Measurements from ENCODE around the gene CKAP2L. TPM values are rescaled to one million over a fixed set of nuclear protein-coding genes. Genes with fewer than 3 reads are reported as not detected.

The CKAP2L gene
- total and polyA plus RNA-seq, 2 donors (not counting 3 experiments of a cell fraction or from before 2014, with no cell fraction given): 3.4 to 30.7 TPM

DNA sequence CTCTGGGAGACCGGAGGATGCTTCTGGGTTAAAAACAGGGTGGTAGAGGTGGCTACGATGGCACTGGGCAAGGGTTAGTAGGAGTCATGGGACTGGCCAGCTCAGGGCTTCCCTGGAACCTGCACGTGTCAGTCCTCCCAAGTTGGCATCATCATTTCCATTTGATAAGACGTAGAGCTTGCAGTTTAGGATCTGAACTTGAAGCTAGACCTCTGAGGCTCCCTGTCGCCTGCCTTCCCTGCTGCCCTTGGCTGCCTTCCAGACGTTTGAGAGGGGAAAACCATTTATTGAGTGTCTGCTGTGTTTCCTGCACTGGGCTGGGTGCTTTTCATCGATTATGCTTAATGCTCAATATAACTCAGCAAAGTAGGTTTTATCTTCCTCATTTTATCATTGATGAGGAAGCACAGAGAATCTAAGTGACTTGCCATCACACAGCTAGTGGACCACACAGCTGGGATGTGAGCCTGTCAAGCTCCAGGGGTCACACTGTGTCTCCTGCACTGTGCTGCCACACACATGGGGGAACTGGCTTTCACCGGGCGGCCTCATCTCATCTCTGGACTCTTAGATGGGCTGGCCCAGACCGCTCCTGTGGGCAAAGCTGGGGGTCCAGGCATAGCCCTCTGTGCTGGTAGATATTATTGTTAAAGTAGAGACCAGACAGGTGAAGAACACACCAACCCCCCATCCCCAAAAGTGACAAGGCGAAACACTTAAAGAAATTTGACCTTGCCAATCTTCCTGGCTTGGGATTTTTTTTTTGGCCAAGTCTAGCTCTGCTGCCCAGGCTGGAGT is 35.8 kb downstream of the CKAP2L start:
- peaks cover 3% of the 10 kb centered on the region for H3K4me1 ChIP-seq (ENCODE audit: control insufficient read depth, extremely low read depth, insufficient read depth, low read length)
- dilution Hi-C loops (cut with MboI; ENCODE audit: extremely low pct_ligation_motif_present, low sequenced_read_pairs) (no loop called here), intact Hi-C loops (cut with micrococcal nuclease) (no loop called here)
- no peak overlapping the region for H3K9ac ChIP-seq (replicated peaks; ENCODE audit: extremely low read depth, insufficient read depth, low read length)
- POLR2A ChIA-PET: no interaction called here
- H3K36me3 ChIP-seq (ENCODE audit: control insufficient read depth in 2 of 2, extremely low read depth in 1 of 2, insufficient read depth in 2 of 2, low read length in 2 of 2): no peaks in the 10 kb centered on the region
- no peaks in the 10 kb centered on the region for H3K79me2 ChIP-seq (ENCODE audit: control insufficient read depth, insufficient read depth, low read length)
- no peak overlapping the region for H3K4me3 ChIP-seq (replicated peaks in 1 of 3; ENCODE audit: insufficient read depth in 1 of 3, low read depth in 1 of 3, low read length in 3 of 3)
- H3K9me1 ChIP-seq (replicated peaks; ENCODE audit: control insufficient read depth, extremely low read depth, insufficient read depth, low read length): no peaks in the 10 kb centered on the region
- no TSS peak for BruUV-seq (replicated peaks)
- CTCF ChIA-PET: interaction anchor here (1.4 to 9.1 kb wide), 9 partner anchors 9 to 248 kb away, joined by 4 to 207 read pairs (median 20); no protein-coding TSS in a partner anchor
- no peak for FAIRE-seq
- H3K4me2 ChIP-seq (ENCODE audit: insufficient read depth, low read length): no peak overlapping the region
- H3K9me3 ChIP-seq (replicated peaks; ENCODE audit: control insufficient read depth, insufficient read depth, low read length): no peaks in the 10 kb centered on the region
- TF ChIP-seq, protein P1, sequence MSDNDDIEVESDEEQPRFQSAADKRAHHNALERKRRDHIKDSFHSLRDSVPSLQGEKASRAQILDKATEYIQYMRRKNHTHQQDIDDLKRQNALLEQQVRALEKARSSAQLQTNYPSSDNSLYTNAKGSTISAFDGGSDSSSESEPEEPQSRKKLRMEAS (IDR thresholded peaks at IDR 0.05; ENCODE audit: insufficient read depth, insufficient read length): no peak
- TF ChIP-seq FOS (IDR thresholded peaks at IDR 0.05; ENCODE audit: borderline replicate concordance, insufficient read depth, low read length) (no peak), GATA2 (IDR thresholded peaks at IDR 0.05; ENCODE audit: insufficient read depth, insufficient read length, low read depth, low read length) (no peak), JUN (IDR thresholded peaks at IDR 0.05; ENCODE audit: borderline replicate concordance, insufficient read depth, insufficient read length, low read depth) (no peak), POLR2A (IDR thresholded peaks at IDR 0.05; ENCODE audit: low read depth, low read length) (no peak), POLR2AphosphoS5 (IDR thresholded peaks at IDR 0.05; ENCODE audit: insufficient read depth, low read depth, low read length) (no peak), EZH2 (IDR thresholded peaks at IDR 0.05; ENCODE audit: borderline replicate concordance, low read depth, low read length, severe bottlenecking) (no peak), MYC (IDR thresholded peaks at IDR 0.05; ENCODE audit: low read depth, low read length) (no peak), CTCF (IDR thresholded peaks at IDR 0.05; ENCODE audit: extremely low read depth in 1 of 2, insufficient read depth in 1 of 2, low read depth in 1 of 2, low read length in 2 of 2) (no peak)
- no peak for DNase-seq (ENCODE audit: low read depth, low spot score)
- H3K27ac ChIP-seq (ENCODE audit: insufficient read depth, low read depth, low read length): no peak overlapping the region
- H2AFZ ChIP-seq (ENCODE audit: low read depth, low read length): no peak overlapping the region
- H4K20me1 ChIP-seq (replicated peaks; ENCODE audit: control insufficient read depth, extremely low read depth, insufficient read depth, low read length): no peaks in the 10 kb centered on the region
- H3K27me3 ChIP-seq (ENCODE audit: control insufficient read depth in 2 of 2, insufficient read depth in 2 of 2, low read length in 2 of 2): no peaks in the 10 kb centered on the region

Data from endothelial cell of umbilical vein (primary cell).